A172 (cell line): ENCODE data around the gene WFDC1. TPM values are rescaled to one million over a fixed set of nuclear protein-coding genes. Genes with fewer than 3 reads are reported as not detected.

Source experiments
- DNase-seq: peaks from one replicate; pipeline ENCODE4 v3.0.0-alpha.2; 2015; ENCODE audit warnings: low spot score
- total RNA-seq: library from RNA; depleted of rRNA; stranded (reverse); fragments of >200 nt; shearing (Covaris generic); gene quantifications from 2 replicates; pipeline ENCODE4 v1.2.3, GENCODE V29; 2014

The WFDC1 gene
- total RNA-seq, 1 experiment from 2014 or later = not detected

GRCh38 chr16:84272740-84273320 is 21.8 kb upstream of the WFDC1 start:
- DNase-seq = no peak

GRCh38 chr16:84274515-84274914 is 20.2 kb upstream of the WFDC1 start:
- no peak for DNase-seq

GRCh38 chr16:84275585-84276151 is 19.0 kb upstream of the WFDC1 start:
- DNase-seq = no peak

- peak; percentile 63 for DNase-seq
Observed at GRCh38 chr16:84277244-84277823, 17.3 kb upstream of the WFDC1 start.

- no peak for DNase-seq
Observed at GRCh38 chr16:84278333-84278732, 16.3 kb upstream of the WFDC1 start.

- DNase-seq = no peak
Observed at GRCh38 chr16:84278968-84279367, 15.7 kb upstream of the WFDC1 start.

- DNase-seq = no peak
Observed at GRCh38 chr16:84279881-84280280, 14.8 kb upstream of the WFDC1 start.

- no peak for DNase-seq
Observed at GRCh38 chr16:84281074-84281473, 13.6 kb upstream of the WFDC1 start.

- DNase-seq = no peak
Observed at GRCh38 chr16:84282533-84282932, 12.1 kb upstream of the WFDC1 start.

- DNase-seq = no peak
Observed at GRCh38 chr16:84283314-84284153, 11.1 kb upstream of the WFDC1 start.

GRCh38 chr16:84284154-84284722 is 10.4 kb upstream of the WFDC1 start:
- DNase-seq = no peak

GRCh38 chr16:84286578-84287240 is 8.0 kb upstream of the WFDC1 start:
- DNase-seq = no peak

GRCh38 chr16:84288902-84289301 is 5.8 kb upstream of the WFDC1 start:
- DNase-seq = no peak

- no peak for DNase-seq
Observed at GRCh38 chr16:84291226-84291625, 3.5 kb upstream of the WFDC1 start.

- DNase-seq = peak; percentile 70
Observed at GRCh38 chr16:84292011-84292410, 2.7 kb upstream of the WFDC1 start.

- no peak for DNase-seq
Observed at GRCh38 chr16:84293406-84293805, 1.3 kb upstream of the WFDC1 start.

- no peak for DNase-seq
Observed at GRCh38 chr16:84294117-84294516, 561 bp upstream of the WFDC1 start.

- DNase-seq = no peak
Observed at GRCh38 chr16:84295203-84295860, 654 bp downstream of the WFDC1 start.

GRCh38 chr16:84298376-84298899 is 3.8 kb downstream of the WFDC1 start:
- DNase-seq = no peak

- DNase-seq = no peak
Observed at GRCh38 chr16:84299734-84300440, 5.2 kb downstream of the WFDC1 start.
